ENCODE data around the gene ATP13A4. TPM values are rescaled to one million over a fixed set of nuclear protein-coding genes. Genes with fewer than 3 reads are reported as not detected.

Gene ATP13A4
- total RNA-seq, 1 donor from 2014 or later, result 2.0 TPM

DNA sequence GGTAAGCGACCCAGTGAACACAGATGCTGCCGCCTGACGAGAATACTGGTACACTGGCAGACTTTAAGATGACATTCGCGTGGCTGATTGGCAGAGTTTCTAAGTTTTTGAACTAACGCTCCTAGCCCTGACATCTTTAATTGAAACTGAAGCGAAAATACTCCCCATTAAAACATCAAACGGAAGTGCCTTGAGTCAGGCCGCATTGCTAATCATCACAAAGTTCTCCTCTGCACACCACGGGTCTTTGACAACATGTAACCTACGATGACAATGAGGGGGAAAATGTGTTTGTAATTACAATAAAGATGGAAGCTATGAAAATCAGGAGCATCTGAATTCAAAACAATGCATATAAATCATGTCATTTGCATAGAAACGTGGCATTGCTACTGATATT, 44.5 kb downstream of the ATP13A4 start:
- no peaks in the 10 kb centered on the region for H3K4me1 Mint-ChIP-seq
- H3K27me3 Mint-ChIP-seq (ENCODE audit: low read depth), result peaks cover 20% of the 10 kb centered on the region
- H3K4me3 Mint-ChIP-seq, result no peak overlapping the region
- TF ChIP-seq, protein P1, sequence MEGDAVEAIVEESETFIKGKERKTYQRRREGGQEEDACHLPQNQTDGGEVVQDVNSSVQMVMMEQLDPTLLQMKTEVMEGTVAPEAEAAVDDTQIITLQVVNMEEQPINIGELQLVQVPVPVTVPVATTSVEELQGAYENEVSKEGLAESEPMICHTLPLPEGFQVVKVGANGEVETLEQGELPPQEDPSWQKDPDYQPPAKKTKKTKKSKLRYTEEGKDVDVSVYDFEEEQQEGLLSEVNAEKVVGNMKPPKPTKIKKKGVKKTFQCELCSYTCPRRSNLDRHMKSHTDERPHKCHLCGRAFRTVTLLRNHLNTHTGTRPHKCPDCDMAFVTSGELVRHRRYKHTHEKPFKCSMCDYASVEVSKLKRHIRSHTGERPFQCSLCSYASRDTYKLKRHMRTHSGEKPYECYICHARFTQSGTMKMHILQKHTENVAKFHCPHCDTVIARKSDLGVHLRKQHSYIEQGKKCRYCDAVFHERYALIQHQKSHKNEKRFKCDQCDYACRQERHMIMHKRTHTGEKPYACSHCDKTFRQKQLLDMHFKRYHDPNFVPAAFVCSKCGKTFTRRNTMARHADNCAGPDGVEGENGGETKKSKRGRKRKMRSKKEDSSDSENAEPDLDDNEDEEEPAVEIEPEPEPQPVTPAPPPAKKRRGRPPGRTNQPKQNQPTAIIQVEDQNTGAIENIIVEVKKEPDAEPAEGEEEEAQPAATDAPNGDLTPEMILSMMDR (IDR thresholded peaks at IDR 0.05; ENCODE audit: unreplicated experiment), result no peak
- no peaks in the 10 kb centered on the region for H3K9me3 Mint-ChIP-seq
- DNase-seq (ENCODE audit: low spot score in 2 of 2, unreplicated experiment in 2 of 2), result no peak
- no peak overlapping the region for H3K27ac Mint-ChIP-seq
- H3K36me3 Mint-ChIP-seq, result no peaks in the 10 kb centered on the region

DNA sequence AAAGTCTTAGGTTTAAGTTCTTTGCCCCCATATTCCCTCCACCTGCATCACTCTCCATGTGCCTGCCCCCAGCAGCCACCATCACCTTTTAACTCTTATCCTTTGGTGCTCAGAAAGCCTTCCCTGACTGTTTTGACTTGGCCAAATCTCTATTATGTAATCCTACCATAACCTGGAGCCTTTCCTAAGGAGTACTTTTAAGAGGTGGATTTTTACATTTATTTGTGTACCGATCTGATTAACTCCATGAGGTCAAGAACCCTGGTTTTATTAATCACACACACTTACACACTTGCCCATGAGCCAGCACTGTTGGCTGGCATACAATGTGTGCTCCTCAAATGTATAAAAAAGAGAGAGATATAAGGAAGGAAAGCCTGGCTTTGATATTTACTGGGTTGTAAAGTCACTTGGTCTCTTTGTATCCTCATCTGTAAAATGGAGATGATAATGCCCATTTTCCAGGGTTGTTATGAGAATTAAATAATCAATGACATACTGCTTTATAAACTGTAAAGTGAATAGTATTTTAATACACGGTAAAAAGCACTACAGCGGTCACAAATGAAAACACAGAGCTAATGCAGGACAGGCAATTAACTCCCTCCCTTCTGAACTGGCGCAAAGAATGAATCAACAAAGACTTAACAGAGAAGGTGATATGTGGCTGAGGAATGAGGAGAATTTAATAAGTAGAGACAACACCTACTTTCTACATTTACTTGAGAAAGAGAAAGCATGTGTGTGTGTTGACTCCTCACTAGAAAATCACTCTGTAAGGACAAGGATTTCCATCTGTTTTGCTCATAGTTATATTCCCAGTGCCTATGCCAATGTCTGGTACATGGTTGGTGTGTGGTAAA, 45.4 kb downstream of the ATP13A4 start:
- Mint-ChIP-seq H3K9me3 (no peaks in the 10 kb centered on the region), H3K4me1 (no peaks in the 10 kb centered on the region), H3K27me3 (ENCODE audit: low read depth) (peaks cover 21% of the 10 kb centered on the region), H3K4me3 (no peak overlapping the region), H3K27ac (no peak overlapping the region), H3K36me3 (no peaks in the 10 kb centered on the region)
- TF ChIP-seq, protein P1 (IDR thresholded peaks at IDR 0.05; ENCODE audit: unreplicated experiment), result no peak
- DNase-seq (ENCODE audit: low spot score in 2 of 2, unreplicated experiment in 2 of 2), result no peak

DNA sequence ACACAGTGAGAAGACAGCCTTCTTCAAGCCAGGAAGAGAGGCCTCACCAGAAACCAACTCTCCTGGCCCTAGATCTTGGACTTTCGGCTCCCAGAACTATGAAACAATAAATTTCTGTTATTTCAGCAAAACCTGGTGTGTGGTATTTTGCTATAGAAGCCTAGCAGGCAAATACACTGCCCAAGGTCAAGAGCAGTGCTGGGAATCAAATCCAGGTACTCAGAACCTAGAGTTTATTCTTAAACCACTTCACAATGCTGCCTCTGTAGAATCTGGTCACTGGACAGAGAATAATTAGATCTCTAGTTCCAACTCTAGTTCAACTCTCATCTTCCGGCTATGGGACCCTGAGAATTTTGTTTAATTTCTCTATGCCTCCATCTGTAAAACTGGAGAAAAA, 46.6 kb downstream of the ATP13A4 start:
- no peak for DNase-seq (ENCODE audit: low spot score in 2 of 2, unreplicated experiment in 2 of 2)
- no peaks in the 10 kb centered on the region for H3K9me3 Mint-ChIP-seq
- no peaks in the 10 kb centered on the region for H3K36me3 Mint-ChIP-seq
- H3K27me3 Mint-ChIP-seq (ENCODE audit: low read depth), result peaks cover 21% of the 10 kb centered on the region
- H3K4me3 Mint-ChIP-seq, result no peak overlapping the region
- H3K27ac Mint-ChIP-seq, result no peak overlapping the region
- TF ChIP-seq, protein P1 (IDR thresholded peaks at IDR 0.05; ENCODE audit: unreplicated experiment), result no peak
- no peaks in the 10 kb centered on the region for H3K4me1 Mint-ChIP-seq

DNA sequence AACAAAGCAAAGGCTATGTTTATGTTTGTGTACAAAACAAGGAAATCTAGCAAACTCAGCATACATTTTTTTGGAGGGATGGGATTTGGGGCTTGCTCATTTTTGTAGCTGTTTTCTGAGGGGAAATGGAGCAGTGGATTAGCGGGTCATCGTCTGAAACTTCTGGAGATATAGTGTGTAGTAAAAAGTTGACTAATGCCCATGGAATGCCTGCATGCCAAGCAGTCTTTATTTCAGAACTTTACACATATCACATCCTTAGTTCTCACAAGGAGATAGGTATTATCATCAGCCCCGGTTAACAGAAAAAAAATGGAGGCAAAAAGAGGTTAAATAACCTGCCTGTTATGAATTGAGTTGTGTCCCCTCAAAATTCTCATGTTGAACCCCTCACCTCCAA, 47.1 kb downstream of the ATP13A4 start:
- H3K9me3 Mint-ChIP-seq, result no peaks in the 10 kb centered on the region
- H3K27ac Mint-ChIP-seq, result no peak overlapping the region
- no peaks in the 10 kb centered on the region for H3K36me3 Mint-ChIP-seq
- TF ChIP-seq, protein P1 (IDR thresholded peaks at IDR 0.05; ENCODE audit: unreplicated experiment), result no peak
- no peaks in the 10 kb centered on the region for H3K4me1 Mint-ChIP-seq
- H3K27me3 Mint-ChIP-seq (ENCODE audit: low read depth), result peaks cover 20% of the 10 kb centered on the region
- no peak overlapping the region for H3K4me3 Mint-ChIP-seq
- no peak for DNase-seq (ENCODE audit: low spot score in 2 of 2, unreplicated experiment in 2 of 2)

DNA sequence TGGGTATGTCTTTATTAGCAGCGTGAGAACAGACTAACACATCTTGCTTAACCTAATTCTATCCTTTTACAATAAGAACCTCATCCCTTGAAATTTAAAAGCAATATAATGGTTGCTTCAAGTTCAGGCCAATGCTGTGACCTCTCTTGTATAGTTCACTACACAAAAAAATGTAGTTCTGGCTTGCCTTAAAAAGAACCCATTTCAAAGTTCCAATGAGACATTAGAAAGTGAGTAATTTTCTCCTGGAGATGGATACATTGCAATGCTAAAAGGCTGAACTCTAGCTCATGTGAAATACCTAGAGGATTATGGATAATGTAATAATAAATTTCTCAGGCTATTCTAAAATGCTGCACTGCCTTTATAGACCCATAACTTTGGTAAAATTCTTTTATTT, 47.8 kb downstream of the ATP13A4 start:
- Mint-ChIP-seq H3K4me1 (no peaks in the 10 kb centered on the region), H3K9me3 (no peaks in the 10 kb centered on the region), H3K4me3 (no peak overlapping the region), H3K36me3 (no peaks in the 10 kb centered on the region), H3K27me3 (ENCODE audit: low read depth) (peaks cover 19% of the 10 kb centered on the region), H3K27ac (no peak overlapping the region)
- DNase-seq (ENCODE audit: low spot score in 2 of 2, unreplicated experiment in 2 of 2), result no peak
- TF ChIP-seq, protein P1 (IDR thresholded peaks at IDR 0.05; ENCODE audit: unreplicated experiment), result no peak
